ENCODE data around the gene KRT31. TPM values are rescaled to one million over a fixed set of nuclear protein-coding genes. Genes with fewer than 3 reads are reported as not detected.

The KRT31 gene
- polyA plus RNA-seq, 2 of the 4 experiments (the other 2 are of a cell fraction) = not detected

DNA sequence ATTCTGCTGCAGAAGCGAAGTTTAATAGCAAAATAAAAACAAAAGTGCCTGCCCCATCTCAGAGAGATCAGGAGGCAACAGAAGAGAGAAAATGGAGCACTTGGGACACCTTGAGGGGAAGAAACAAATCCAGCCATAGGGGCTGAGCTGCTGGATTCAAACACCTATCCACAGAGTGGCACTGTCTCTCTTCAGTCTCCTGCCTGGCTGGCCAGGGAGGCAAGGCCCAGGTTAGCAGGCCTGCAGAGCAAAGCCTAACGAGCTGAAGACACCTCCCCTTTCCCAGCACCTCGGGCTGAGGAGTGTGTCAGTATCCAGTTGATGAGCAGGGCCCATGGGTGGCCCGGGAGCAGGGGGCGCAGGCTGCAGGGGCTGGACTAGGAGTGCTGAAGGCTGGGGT is 8.8 kb upstream of the KRT31 start:
- ATAC-seq (peak in 1 of 2 experiments; percentile 34; a peak in 1 of 6 replicates), DNase-seq (ENCODE audit: low read depth in 1 of 2, low spot score in 1 of 2) (peak in 1 of 2 experiments; percentile 31), FAIRE-seq (no peak)
- POLR2A ChIA-PET = no interaction called here
- Histone ChIP-seq H3K27ac (no peak overlapping the region), H3K9me3 (no peaks in the 10 kb centered on the region), H3K4me2 (no peak overlapping the region), H3K4me3 (no peak overlapping the region), H3K4me1 (peaks cover 18% of the 10 kb centered on the region)
- CTCF ChIA-PET = interaction anchor here (0.6 to 6.9 kb wide), 9 partner anchors 8 to 496 kb away, joined by 3 to 60 read pairs (median 10); partner anchors contain the start of gene KRT31
- TF ChIP-seq FOSB (CRISPR knock-in tag; IDR thresholded peaks at IDR 0.05) (no peak), NPAS2 (CRISPR knock-in tag; IDR thresholded peaks at IDR 0.05; ENCODE audit: borderline replicate concordance) (no peak), NFE2L2 (conservative IDR thresholded peaks at IDR 0.05; ENCODE audit: low read length) (no peak), KDM5A (IDR thresholded peaks at IDR 0.05) (no peak), SMC3 (IDR thresholded peaks at IDR 0.05) (peak; percentile 26; the same call in 1 of the 3 replicates), HEYL (CRISPR knock-in tag; IDR thresholded peaks at IDR 0.05) (no peak), ZSCAN20 (CRISPR knock-in tag; IDR thresholded peaks at IDR 0.05) (no peak), RAD21 (conservative IDR thresholded peaks at IDR 0.05 in 1 of 2, IDR thresholded peaks at IDR 0.05 in 1 of 2) (peak; percentile 29 to 33; a peak in 3 of 5 replicates), HDAC2 (IDR thresholded peaks at IDR 0.05) (no peak), CEBPB (IDR thresholded peaks at IDR 0.05) (no peak), NR3C1 (IDR thresholded peaks at IDR 0.05) (no peak), RARB (CRISPR knock-in tag; IDR thresholded peaks at IDR 0.05) (no peak), RFX5 (IDR thresholded peaks at IDR 0.05) (no peak), CBX8 (IDR thresholded peaks at IDR 0.05) (no peak), MYC (IDR thresholded peaks at IDR 0.05; ENCODE audit: borderline replicate concordance, low read length) (no peak), POLR2A (IDR thresholded peaks at IDR 0.05; ENCODE audit: low read length) (no peak), POLR2AphosphoS2 (conservative IDR thresholded peaks at IDR 0.05; ENCODE audit: low read length) (no peak), RCOR1 (IDR thresholded peaks at IDR 0.05; ENCODE audit: low read depth, low read length) (no peak), KDM1A (IDR thresholded peaks at IDR 0.05; ENCODE audit: low read depth) (no peak)
- TF ChIP-seq, protein P1, sequence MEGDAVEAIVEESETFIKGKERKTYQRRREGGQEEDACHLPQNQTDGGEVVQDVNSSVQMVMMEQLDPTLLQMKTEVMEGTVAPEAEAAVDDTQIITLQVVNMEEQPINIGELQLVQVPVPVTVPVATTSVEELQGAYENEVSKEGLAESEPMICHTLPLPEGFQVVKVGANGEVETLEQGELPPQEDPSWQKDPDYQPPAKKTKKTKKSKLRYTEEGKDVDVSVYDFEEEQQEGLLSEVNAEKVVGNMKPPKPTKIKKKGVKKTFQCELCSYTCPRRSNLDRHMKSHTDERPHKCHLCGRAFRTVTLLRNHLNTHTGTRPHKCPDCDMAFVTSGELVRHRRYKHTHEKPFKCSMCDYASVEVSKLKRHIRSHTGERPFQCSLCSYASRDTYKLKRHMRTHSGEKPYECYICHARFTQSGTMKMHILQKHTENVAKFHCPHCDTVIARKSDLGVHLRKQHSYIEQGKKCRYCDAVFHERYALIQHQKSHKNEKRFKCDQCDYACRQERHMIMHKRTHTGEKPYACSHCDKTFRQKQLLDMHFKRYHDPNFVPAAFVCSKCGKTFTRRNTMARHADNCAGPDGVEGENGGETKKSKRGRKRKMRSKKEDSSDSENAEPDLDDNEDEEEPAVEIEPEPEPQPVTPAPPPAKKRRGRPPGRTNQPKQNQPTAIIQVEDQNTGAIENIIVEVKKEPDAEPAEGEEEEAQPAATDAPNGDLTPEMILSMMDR (IDR thresholded peaks at IDR 0.05) = 0 out of 3 replicates have a peak, but pooled peaks have one; percentile 12
- TF ChIP-seq, protein P2, sequence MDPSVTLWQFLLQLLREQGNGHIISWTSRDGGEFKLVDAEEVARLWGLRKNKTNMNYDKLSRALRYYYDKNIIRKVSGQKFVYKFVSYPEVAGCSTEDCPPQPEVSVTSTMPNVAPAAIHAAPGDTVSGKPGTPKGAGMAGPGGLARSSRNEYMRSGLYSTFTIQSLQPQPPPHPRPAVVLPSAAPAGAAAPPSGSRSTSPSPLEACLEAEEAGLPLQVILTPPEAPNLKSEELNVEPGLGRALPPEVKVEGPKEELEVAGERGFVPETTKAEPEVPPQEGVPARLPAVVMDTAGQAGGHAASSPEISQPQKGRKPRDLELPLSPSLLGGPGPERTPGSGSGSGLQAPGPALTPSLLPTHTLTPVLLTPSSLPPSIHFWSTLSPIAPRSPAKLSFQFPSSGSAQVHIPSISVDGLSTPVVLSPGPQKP (IDR thresholded peaks at IDR 0.05; ENCODE audit: low read depth, low read length) = no peak
- 28% methylated on average over 3 of the region's 5 CpGs for WGBS (ENCODE audit: missing lambda C conversion rate)

DNA sequence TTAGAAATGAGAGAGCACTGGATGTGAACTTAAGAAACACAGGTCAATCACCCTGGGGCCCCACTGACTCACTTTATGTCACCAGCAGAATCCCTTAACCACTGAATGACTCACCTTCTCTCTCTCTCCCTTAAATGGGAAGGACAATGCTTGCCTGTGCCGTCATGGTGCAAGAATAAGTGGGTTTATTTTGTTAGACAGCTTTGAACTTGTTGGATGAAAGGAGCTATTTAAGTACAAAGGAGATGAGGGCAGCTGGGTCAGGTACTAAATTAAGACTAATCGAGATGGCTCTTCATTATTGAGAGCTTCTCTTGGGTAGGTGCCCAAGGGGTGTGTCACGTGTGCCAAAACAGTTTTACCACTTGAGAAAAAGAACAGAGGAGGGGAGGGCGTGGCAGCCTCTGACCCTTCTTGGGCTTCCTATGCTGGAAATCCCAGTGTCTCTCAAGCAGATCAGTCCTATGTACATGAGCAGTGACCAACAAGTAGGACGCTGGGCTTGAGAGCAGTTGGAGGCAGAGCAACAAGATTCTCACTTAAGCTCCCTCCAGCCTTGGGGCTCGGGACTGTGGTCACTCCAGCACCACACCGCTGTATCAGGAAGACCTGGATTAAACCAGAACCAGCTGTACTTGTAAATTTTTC is 6.7 kb upstream of the KRT31 start:
- ChIA-PET POLR2A (interaction anchor here (1.6 kb wide), 1 partner anchor 284 kb away, joined by 5 read pairs; no protein-coding TSS in a partner anchor), CTCF (interaction anchor here (0.6 to 6.9 kb wide), 14 partner anchors 10 to 494 kb away, joined by 3 to 60 read pairs (median 7); no protein-coding TSS in a partner anchor)
- ATAC-seq (peak; percentile 75 to 81; a peak in 5 of 6 replicates), FAIRE-seq (peak; percentile 78), DNase-seq (ENCODE audit: low read depth in 1 of 2, low spot score in 1 of 2) (peak; percentile 77 to 82)
- peaks cover 18% of the 10 kb centered on the region for H3K4me1 ChIP-seq
- H3K4me2 ChIP-seq = peak overlapping the region; percentile 56
- H3K9me3 ChIP-seq = no peaks in the 10 kb centered on the region
- peak overlapping the region; percentile 34 to 66; a peak in 5 of 6 replicates for H3K27ac ChIP-seq
- H3K4me3 ChIP-seq = no peak overlapping the region
- 43% methylated on average over 7 of the region's 7 CpGs for WGBS (ENCODE audit: missing lambda C conversion rate)
- peak; percentile 93 for TF ChIP-seq FOSL2 (IDR thresholded peaks at IDR 0.05)
- peak; percentile 90 for TF ChIP-seq FOSL2 (CRISPR knock-in tag; IDR thresholded peaks at IDR 0.05)
- TF ChIP-seq CHD4 (IDR thresholded peaks at IDR 0.05; ENCODE audit: borderline replicate concordance) = no peak
- TF ChIP-seq, protein P3, sequence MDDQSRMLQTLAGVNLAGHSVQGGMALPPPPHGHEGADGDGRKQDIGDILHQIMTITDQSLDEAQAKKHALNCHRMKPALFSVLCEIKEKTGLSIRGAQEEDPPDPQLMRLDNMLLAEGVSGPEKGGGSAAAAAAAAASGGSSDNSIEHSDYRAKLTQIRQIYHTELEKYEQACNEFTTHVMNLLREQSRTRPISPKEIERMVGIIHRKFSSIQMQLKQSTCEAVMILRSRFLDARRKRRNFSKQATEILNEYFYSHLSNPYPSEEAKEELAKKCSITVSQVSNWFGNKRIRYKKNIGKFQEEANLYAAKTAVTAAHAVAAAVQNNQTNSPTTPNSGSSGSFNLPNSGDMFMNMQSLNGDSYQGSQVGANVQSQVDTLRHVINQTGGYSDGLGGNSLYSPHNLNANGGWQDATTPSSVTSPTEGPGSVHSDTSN (IDR thresholded peaks at IDR 0.05) = no peak
- no peak for TF ChIP-seq MAFK (IDR thresholded peaks at IDR 0.05; ENCODE audit: partially characterized antibody)
- TF ChIP-seq MAZ (IDR thresholded peaks at IDR 0.05; ENCODE audit: borderline replicate concordance, low read depth, low read length) = no peak
- peak; percentile 51; the same call in 1 of the 2 replicates for TF ChIP-seq GATA3 (IDR thresholded peaks at IDR 0.05; ENCODE audit: borderline replicate concordance)
- TF ChIP-seq, protein P4, sequence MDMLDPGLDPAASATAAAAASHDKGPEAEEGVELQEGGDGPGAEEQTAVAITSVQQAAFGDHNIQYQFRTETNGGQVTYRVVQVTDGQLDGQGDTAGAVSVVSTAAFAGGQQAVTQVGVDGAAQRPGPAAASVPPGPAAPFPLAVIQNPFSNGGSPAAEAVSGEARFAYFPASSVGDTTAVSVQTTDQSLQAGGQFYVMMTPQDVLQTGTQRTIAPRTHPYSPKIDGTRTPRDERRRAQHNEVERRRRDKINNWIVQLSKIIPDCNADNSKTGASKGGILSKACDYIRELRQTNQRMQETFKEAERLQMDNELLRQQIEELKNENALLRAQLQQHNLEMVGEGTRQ (IDR thresholded peaks at IDR 0.05) = peak; percentile 65
- TF ChIP-seq RARB (CRISPR knock-in tag; IDR thresholded peaks at IDR 0.05) = no peak
- TF ChIP-seq, protein P5, sequence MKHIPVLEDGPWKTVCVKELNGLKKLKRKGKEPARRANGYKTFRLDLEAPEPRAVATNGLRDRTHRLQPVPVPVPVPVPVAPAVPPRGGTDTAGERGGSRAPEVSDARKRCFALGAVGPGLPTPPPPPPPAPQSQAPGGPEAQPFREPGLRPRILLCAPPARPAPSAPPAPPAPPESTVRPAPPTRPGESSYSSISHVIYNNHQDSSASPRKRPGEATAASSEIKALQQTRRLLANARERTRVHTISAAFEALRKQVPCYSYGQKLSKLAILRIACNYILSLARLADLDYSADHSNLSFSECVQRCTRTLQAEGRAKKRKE (CRISPR knock-in tag; IDR thresholded peaks at IDR 0.05; ENCODE audit: low read depth) = no peak
- TF ChIP-seq MYC (IDR thresholded peaks at IDR 0.05; ENCODE audit: borderline replicate concordance, low read length) = no peak
- peak; percentile 10 to 45; a peak in 1 of 4 replicates for TF ChIP-seq CEBPB (IDR thresholded peaks at IDR 0.05)
- no peak for TF ChIP-seq ZFP36 (IDR thresholded peaks at IDR 0.05; ENCODE audit: borderline replicate concordance, partially characterized antibody)
- no peak for TF ChIP-seq SREBF2 (IDR thresholded peaks at IDR 0.05)
- TF ChIP-seq KDM1A (IDR thresholded peaks at IDR 0.05; ENCODE audit: low read depth) = no peak
- TF ChIP-seq JUN (IDR thresholded peaks at IDR 0.05) = peak; percentile 48 to 57; a peak in 3 of 5 replicates
- TF ChIP-seq CBX2 (IDR thresholded peaks at IDR 0.05; ENCODE audit: borderline replicate concordance, low read depth) = no peak

Data from A549 (cell line).